ENCODE measurements around the gene HDAC1.
"Not testable (repeated sequence)": the region's sequence is repeated elsewhere in the genome, so short reads cannot be mapped to it uniquely, and the experiment has no call there.

Gene HDAC1

GRCh38 chr1:32256473-32257226 lies 35.2 kb upstream of the HDAC1 start:
- POLR2A ChIA-PET, result interaction anchor here (1.3 kb wide), 1 partner anchor 34 kb away, joined by 5 read pairs; the partner anchor contains the start of gene HDAC1
- TF ChIP-seq TARDBP (IDR thresholded peaks at IDR 0.05) (no peak), PKNOX1 (IDR thresholded peaks at IDR 0.05) (no peak), FOXA1 (IDR thresholded peaks at IDR 0.05) (no peak), ZNF384 (IDR thresholded peaks at IDR 0.05) (no peak), FOXM1 (IDR thresholded peaks at IDR 0.05; ENCODE audit: borderline replicate concordance) (no peak), L3MBTL2 (conservative IDR thresholded peaks at IDR 0.05) (no peak), CTBP1 (IDR thresholded peaks at IDR 0.05; ENCODE audit: borderline replicate concordance) (no peak), SP1 (IDR thresholded peaks at IDR 0.05) (no peak), HDGF (IDR thresholded peaks at IDR 0.05; ENCODE audit: borderline replicate concordance) (no peak), FOXK2 (IDR thresholded peaks at IDR 0.05) (no peak), ELF4 (IDR thresholded peaks at IDR 0.05) (no peak), BHLHE40 (IDR thresholded peaks at IDR 0.05; ENCODE audit: borderline replicate concordance) (no peak), ARNT (IDR thresholded peaks at IDR 0.05) (no peak)
- CTCF ChIA-PET, result interaction anchor here (1.0 kb wide), 1 partner anchor 24 kb away, joined by 4 read pairs; no protein-coding TSS in a partner anchor
- DNase-seq (ENCODE audit: extremely low spot score), result no peak

- TF ChIP-seq CTBP1 (IDR thresholded peaks at IDR 0.05; ENCODE audit: borderline replicate concordance) (no peak), PKNOX1 (IDR thresholded peaks at IDR 0.05) (no peak), SUZ12 (IDR thresholded peaks at IDR 0.05) (no peak)
- POLR2A ChIA-PET, result no interaction called here
- CTCF ChIA-PET, result interaction anchor here (1.0 kb wide), 1 partner anchor 24 kb away, joined by 4 read pairs; no protein-coding TSS in a partner anchor
- DNase-seq (ENCODE audit: extremely low spot score), result no peak
Observed at GRCh38 chr1:32257227-32257508, 34.7 kb upstream of the HDAC1 start.

DNA sequence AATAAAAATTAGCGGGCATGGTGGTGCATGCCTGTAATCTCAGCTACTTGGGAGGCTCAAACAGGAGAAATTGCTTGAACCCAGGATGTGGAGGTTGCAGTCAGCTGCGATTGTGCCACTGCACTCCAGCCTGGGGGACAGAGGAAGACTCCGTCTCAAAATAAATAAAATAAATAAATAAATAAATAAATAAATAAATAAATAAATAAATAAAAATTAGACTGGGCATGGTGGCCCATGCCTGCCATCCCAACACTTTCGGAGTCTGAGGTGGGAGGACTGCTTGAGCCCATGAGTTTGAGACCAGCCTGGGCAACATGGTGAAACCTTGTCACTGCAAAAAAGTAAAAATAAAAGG lies 28.7 kb upstream of the HDAC1 start:
- DNase-seq (ENCODE audit: extremely low spot score); POLR2A ChIA-PET; CTCF ChIA-PET: not testable (repeated sequence)

- DNase-seq (ENCODE audit: extremely low spot score), result no peak
- POLR2A ChIA-PET, result no interaction called here
- TF ChIP-seq FOXA1 (IDR thresholded peaks at IDR 0.05) (no peak), ARNT (IDR thresholded peaks at IDR 0.05) (no peak), FOXK2 (IDR thresholded peaks at IDR 0.05) (no peak), ELF4 (IDR thresholded peaks at IDR 0.05) (no peak), L3MBTL2 (conservative IDR thresholded peaks at IDR 0.05) (no peak), PKNOX1 (IDR thresholded peaks at IDR 0.05) (no peak), BHLHE40 (IDR thresholded peaks at IDR 0.05; ENCODE audit: borderline replicate concordance) (no peak)
- CTCF ChIA-PET, result no interaction called here
Observed at GRCh38 chr1:32263744-32264143, 28.1 kb upstream of the HDAC1 start.

DNA sequence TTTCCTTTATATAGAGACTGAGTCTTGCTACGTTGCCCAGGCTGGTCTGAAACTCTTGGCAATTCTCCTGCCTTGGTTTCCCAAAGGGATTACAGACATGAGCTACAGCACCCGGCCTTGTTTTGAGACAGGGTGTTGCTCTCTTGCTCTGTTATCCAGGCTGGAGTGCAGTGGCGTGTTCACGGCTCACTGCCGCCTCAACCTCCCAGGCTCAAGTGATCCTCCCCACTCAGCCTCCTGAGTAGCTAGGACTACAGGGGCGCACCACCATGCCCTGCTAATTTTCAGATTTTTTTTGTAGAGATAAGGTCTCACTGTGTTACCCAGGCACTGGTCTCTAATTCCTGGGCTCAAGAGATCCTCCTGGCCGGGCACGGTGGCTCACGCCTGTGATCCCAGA lies 26.0 kb upstream of the HDAC1 start:
- ChIA-PET CTCF (no interaction called here), POLR2A (no interaction called here)
- TF ChIP-seq ARNT (IDR thresholded peaks at IDR 0.05), result no peak
- TF ChIP-seq L3MBTL2 (conservative IDR thresholded peaks at IDR 0.05), result no peak
- no peak for TF ChIP-seq PKNOX1 (IDR thresholded peaks at IDR 0.05)
- no peak for TF ChIP-seq ZNF384 (IDR thresholded peaks at IDR 0.05)
- no peak for TF ChIP-seq SP1 (IDR thresholded peaks at IDR 0.05)
- no peak for TF ChIP-seq CTBP1 (IDR thresholded peaks at IDR 0.05; ENCODE audit: borderline replicate concordance)
- TF ChIP-seq LEF1 (IDR thresholded peaks at IDR 0.05; ENCODE audit: borderline replicate concordance), result no peak
- TF ChIP-seq BHLHE40 (IDR thresholded peaks at IDR 0.05; ENCODE audit: borderline replicate concordance), result no peak
- TF ChIP-seq NFRKB (IDR thresholded peaks at IDR 0.05), result no peak
- TF ChIP-seq ELF4 (IDR thresholded peaks at IDR 0.05), result no peak
- TF ChIP-seq FOXM1 (IDR thresholded peaks at IDR 0.05; ENCODE audit: borderline replicate concordance), result no peak
- no peak for TF ChIP-seq FOXK2 (IDR thresholded peaks at IDR 0.05)
- TF ChIP-seq SUZ12 (IDR thresholded peaks at IDR 0.05), result no peak
- no peak for TF ChIP-seq TARDBP (IDR thresholded peaks at IDR 0.05)
- no peak for DNase-seq (ENCODE audit: extremely low spot score)

- CTCF ChIA-PET, result no interaction called here
- no peak for DNase-seq (ENCODE audit: extremely low spot score)
Observed at GRCh38 chr1:32266921-32267591, 24.8 kb upstream of the HDAC1 start.

More at GRCh38 chr1:32266921-32267591, 24.8 kb upstream of the HDAC1 start:
- TF ChIP-seq FOXK2 (IDR thresholded peaks at IDR 0.05) (no peak), L3MBTL2 (conservative IDR thresholded peaks at IDR 0.05) (no peak), FOXM1 (IDR thresholded peaks at IDR 0.05; ENCODE audit: borderline replicate concordance) (no peak), BHLHE40 (IDR thresholded peaks at IDR 0.05; ENCODE audit: borderline replicate concordance) (no peak), PKNOX1 (IDR thresholded peaks at IDR 0.05) (no peak), FOXA1 (IDR thresholded peaks at IDR 0.05) (no peak), CTBP1 (IDR thresholded peaks at IDR 0.05; ENCODE audit: borderline replicate concordance) (no peak), ELF4 (IDR thresholded peaks at IDR 0.05) (no peak), ZNF384 (IDR thresholded peaks at IDR 0.05) (no peak), SUZ12 (IDR thresholded peaks at IDR 0.05) (no peak), HDGF (IDR thresholded peaks at IDR 0.05; ENCODE audit: borderline replicate concordance) (no peak), LEF1 (IDR thresholded peaks at IDR 0.05; ENCODE audit: borderline replicate concordance) (no peak), ARNT (IDR thresholded peaks at IDR 0.05) (no peak), TARDBP (IDR thresholded peaks at IDR 0.05) (no peak), NFRKB (IDR thresholded peaks at IDR 0.05) (no peak)
- POLR2A ChIA-PET, result no interaction called here
